ENCODE data around the gene PACSIN2.
A peak's percentile ranks its signal among the peaks of the same experiment; 100 is the strongest.

Gene PACSIN2

GRCh38 chr22:42961810-42962209 is 53.1 kb downstream of the PACSIN2 start:
- H3K27ac ChIP-seq: peak overlapping the region; percentile 69
- no peak for TF ChIP-seq CTCF (IDR thresholded peaks at IDR 0.05)
- TF ChIP-seq ZFX (IDR thresholded peaks at IDR 0.05; ENCODE audit: borderline replicate concordance): no peak

- peak overlapping the region; percentile 69 for H3K27ac ChIP-seq
Measured at GRCh38 chr22:42961400-42961690, 53.6 kb downstream of the PACSIN2 start.

GRCh38 chr22:42960531-42961399 is 54.2 kb downstream of the PACSIN2 start:
- TF ChIP-seq CTCF (IDR thresholded peaks at IDR 0.05) (no peak), ZFX (IDR thresholded peaks at IDR 0.05; ENCODE audit: borderline replicate concordance) (no peak)
- H3K27ac ChIP-seq: peak overlapping the region; percentile 69

- no peak for TF ChIP-seq CTCF (IDR thresholded peaks at IDR 0.05)
- no peak for TF ChIP-seq ZFX (IDR thresholded peaks at IDR 0.05; ENCODE audit: borderline replicate concordance)
- peak overlapping the region; percentile 69 for H3K27ac ChIP-seq
Measured at GRCh38 chr22:42959576-42960509, 55.1 kb downstream of the PACSIN2 start.

- peak overlapping the region; percentile 69 for H3K27ac ChIP-seq
- no peak for TF ChIP-seq ZFX (IDR thresholded peaks at IDR 0.05; ENCODE audit: borderline replicate concordance)
- no peak for TF ChIP-seq CTCF (IDR thresholded peaks at IDR 0.05)
Measured at GRCh38 chr22:42958937-42959336, 56.0 kb downstream of the PACSIN2 start.

- TF ChIP-seq ZFX (IDR thresholded peaks at IDR 0.05; ENCODE audit: borderline replicate concordance): no peak
- no peak for TF ChIP-seq CTCF (IDR thresholded peaks at IDR 0.05)
- H3K27ac ChIP-seq: peak overlapping the region; percentile 69; the same call in 1 of the 2 replicates
Measured at GRCh38 chr22:42957958-42958357, 57.0 kb downstream of the PACSIN2 start.

- H3K27ac ChIP-seq: no peak overlapping the region
- no peak for TF ChIP-seq CTCF (IDR thresholded peaks at IDR 0.05)
Measured at GRCh38 chr22:42957544-42957943, 57.4 kb downstream of the PACSIN2 start.
